Central memory CD4-positive, alpha-beta T cell (primary cell): ENCODE data around the gene SNAP91.
"Not testable (repeated sequence)": the region's sequence is repeated elsewhere in the genome, so short reads cannot be mapped to it uniquely, and the experiment has no call there.

Experiments
- DNase-seq: peaks from one replicate; pipeline ENCODE4 v3.0.0; 2022

SNAP91 gene

GRCh38 chr6:83629908-83630307, 79.0 kb downstream of the SNAP91 start:
- DNase-seq = not testable (repeated sequence)

DNA sequence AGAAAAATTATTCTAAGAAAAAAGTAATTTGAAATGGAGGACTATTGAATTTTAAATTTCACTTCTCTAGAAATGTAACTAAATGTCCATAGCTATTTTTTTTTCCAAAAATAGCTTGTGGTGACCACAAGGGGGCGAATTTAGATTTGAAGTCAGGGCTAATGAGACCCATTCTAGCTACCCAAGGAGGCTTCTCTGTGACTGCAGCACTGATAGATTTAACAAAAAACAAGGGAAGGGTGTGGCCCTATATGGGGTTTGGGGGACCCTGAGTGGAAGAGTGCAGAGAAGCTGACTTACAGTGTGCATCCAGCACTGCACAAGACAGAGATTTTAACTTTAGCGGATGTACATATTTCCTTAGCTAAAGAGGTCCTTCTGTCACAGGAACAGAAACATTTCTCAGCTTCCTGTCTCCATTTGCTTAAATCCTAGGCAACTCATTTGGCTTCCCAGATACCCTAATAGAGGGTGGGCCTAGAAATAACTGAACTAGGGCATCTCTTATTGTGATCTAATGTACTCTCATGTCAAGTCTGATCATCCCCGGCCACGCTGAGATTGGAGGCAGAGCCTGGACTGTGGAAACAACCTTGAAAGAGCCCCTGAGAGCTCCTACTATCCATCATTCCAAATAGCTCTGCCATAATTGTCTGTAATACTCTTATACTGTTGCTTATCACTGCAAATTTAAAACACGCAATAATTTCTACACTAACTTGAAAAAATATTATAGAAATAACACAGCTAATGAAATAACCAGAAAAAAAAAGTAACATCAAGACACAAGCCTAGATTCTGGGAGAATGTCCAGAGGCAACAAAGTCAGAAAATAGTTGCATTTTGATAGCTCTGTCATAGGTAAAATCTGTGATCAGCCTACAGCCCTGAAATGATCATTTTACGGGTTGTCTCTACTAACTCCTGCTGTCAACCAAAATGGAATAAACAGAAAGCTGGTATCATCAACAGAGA, 93.6 kb downstream of the SNAP91 start:
- no peak for DNase-seq

- DNase-seq = no peak
These were observed 95.5 kb downstream of the SNAP91 start for GRCh38 chr6:83613378-83613777.

- DNase-seq = no peak
These were observed 99.7 kb downstream of the SNAP91 start for GRCh38 chr6:83609248-83609647.

DNA sequence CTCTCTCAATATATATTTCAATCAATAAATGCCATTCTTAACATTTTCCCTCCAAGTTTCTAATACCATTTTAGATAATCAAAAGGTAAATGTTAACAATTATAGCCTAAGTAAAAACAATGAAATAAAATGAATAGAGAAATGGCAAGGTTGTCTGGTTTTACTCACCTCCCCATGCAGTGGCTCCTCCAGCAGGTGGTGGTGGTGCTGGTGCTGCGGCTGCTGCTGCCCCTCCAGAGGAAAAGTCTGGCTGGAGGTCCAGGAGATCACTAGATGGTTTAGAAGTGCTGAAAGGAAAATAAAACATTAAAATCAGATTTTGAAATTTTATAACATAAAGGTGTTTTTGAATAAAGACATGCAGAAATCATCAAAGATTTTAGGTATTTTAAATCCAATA, 103.4 kb downstream of the SNAP91 start:
- no peak for DNase-seq

DNA sequence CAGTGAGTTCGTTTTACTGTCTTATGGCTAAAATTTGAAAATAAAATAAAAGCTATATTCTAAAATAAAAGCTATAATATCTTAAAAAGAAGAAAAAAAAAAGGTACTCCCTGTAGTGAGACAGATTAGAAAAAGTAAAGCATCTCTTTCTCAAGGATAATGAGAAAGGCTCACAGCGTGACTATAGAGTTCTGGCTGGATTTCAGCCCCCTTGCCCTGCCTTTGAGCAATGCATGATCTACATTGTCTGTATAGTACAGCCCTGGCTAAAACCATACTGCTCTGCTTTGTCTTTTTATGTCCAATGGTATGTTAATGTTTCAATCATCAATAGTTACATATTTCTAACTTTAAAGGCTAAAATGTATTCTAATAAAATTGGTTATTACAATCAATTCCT, 105.3 kb downstream of the SNAP91 start:
- DNase-seq = no peak

DNA sequence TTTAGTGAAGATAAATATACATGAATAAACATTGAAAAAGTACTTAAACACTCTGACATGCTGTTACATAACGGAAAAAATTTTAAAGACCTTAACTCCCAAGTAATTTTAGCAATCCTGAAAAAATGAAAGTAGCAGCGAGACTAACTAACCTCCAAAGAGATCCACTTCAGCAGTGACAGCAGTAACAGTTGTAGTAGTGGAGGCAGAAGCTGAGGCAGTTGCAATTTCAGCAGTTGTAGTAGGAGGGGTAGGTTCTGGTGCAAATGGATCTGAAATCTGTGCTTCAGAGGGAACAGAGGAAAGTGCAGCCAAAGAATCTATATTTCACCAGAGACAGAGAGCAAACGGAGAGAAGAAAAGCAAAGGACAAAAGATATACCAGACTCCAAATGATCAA, 107.8 kb downstream of the SNAP91 start:
- DNase-seq = no peak

DNA sequence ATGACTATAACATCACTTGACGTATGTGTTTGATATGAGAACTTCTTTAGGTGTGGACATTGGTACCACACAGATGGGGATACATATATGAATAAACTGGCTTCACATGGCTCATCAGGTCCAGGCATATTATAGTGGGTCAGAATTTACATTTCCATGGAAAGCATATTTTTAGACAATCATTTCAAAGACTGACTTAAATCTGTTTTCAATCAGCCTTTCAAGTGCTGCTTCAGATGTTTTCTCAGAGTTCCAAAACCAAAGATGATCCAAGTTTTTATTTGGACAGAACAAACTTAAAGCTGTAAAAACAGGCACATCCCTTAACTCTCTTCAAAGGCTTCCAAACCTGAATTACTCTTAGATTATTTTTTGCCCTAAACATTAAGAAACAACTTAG, 108.4 kb downstream of the SNAP91 start:
- no peak for DNase-seq

- no peak for DNase-seq
These were observed 111.4 kb downstream of the SNAP91 start for GRCh38 chr6:83597511-83597910.

- DNase-seq = no peak
These were observed 111.8 kb downstream of the SNAP91 start for GRCh38 chr6:83597051-83597450.

GRCh38 chr6:83594941-83595340, 114.0 kb downstream of the SNAP91 start:
- DNase-seq = no peak

DNA sequence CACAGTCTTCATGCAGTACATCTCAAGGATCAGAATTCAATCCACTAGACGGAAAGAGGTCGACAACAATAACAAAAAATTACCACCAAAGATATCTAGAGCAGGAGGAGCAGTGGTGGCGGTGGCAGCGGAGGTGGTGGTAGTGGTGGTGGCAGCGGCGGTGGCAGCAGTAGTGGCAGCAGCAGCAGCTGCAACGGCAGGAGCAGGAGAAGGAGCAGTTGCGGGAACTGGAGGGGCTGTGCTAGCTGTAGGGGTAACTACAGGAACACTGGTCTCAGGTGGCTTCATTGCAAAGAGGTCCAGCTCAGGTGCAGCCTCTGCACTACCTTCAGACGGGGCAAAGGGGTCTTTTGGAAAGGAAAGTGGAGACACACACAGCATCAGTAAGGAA, 115.5 kb downstream of the SNAP91 start:
- no peak for DNase-seq

DNA sequence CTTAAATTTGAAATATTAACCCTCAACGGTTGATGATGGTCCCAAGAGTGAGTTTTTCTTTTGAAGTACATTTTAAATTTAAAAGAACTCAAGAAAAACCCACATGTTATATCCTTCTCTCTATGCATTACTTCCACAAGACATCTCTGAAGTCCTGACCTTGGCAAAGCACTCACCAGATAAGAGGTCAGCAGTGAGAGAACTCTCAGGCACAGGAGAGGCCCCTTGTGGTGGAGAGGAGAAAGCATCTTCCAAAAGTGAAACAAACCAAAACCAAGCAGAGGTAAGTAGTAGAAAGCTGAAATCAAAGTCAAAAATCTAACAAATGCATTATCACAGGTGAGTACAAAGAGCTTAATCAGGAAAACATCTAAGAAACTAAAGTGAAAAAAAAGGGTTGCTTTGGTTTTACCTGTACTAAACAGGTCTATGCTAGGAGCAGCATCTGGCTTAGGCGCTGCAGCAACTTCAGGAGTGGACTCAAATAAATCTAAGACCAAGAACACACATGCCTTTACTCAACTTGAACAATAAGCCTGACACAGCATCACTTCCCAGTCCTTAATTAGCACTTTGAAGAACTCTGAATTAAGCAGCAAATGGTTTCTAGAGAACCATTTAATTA, 116.0 kb downstream of the SNAP91 start:
- no peak for DNase-seq

- DNase-seq = no peak
These were observed 118.5 kb downstream of the SNAP91 start for GRCh38 chr6:83590416-83590815.

- DNase-seq = no peak
These were observed 119.8 kb downstream of the SNAP91 start for GRCh38 chr6:83589076-83589475.

GRCh38 chr6:83578057-83578456, 130.8 kb downstream of the SNAP91 start:
- DNase-seq = no peak

DNA sequence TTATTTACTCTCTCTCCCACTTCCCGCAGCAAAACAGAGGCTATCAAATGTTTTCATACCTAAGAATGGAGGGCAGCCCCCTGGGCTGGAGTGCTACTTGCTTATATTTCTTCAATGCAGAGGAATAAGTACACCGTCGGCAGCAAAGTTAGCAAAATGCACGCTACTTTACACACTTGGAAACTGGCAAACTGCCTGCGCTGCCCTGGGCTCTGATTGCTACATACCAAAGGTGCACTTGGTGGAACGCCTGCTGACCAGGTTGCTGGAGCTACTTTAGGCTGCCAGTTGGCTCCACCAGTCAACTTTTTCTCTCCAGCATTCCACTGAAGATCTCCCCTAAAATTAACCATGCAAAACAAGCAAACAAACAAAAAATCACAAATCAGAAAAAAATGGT, 134.1 kb downstream of the SNAP91 start:
- DNase-seq = no peak

- not testable (repeated sequence) for DNase-seq
These were observed 137.2 kb downstream of the SNAP91 start for GRCh38 chr6:83571663-83572185.

DNA sequence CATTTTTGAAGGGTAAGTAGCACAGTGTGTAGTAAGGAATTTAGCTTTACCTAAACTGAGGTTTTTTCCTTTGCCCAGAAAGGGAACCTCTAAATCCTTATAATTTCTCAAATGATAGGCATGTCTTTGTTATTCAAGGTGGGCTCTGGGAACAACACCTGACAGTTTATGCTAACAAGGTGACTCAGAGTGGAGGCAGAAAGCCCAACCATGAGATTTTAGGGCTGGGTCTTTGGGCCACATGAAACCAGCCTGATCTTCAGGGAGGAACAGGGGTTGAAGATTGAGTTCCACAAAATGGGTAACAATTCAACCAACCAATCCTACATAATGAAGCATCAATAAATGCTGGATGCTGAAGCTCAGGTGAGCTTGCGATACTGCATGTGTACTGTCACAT, 149.9 kb downstream of the SNAP91 start:
- DNase-seq = no peak

GRCh38 chr6:83556871-83557270, 152.0 kb downstream of the SNAP91 start:
- DNase-seq = no peak

DNA sequence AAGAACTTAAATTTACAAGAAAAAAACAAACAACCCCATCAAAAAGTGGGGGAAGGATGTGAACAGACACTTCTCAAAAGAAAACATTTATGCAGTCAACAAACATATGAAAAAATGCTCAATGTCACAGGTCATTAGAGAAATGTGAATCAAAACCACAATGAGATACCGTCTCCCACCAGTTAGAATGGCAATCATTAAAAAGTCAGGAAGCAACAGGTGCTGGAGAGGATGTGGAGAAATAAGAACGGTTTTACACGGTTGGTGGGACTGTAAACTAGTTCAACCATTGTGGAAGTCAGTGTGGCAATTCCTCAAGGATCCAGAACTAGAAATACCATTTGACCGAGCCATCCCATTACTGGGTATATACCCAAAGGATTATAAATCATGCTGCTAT, 157.2 kb downstream of the SNAP91 start:
- DNase-seq = not testable (repeated sequence)

DNA sequence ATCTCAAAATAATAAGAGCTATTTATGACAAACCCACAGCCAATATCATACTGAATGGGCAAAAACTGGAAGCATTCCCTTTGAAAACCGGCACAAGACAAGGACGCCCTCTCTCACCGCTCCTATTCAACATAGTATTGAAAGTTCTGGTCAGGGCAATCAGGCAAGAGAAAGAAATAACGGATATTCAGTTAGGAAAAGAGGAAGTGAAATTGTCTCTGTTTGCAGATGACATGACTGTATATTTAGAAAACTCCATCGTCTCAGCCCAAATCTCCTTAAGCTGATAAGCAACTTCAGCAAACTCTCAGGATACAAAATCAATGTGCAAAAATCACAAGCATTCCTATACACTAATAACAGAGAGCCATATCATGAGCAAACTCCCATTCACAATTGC, 158.4 kb downstream of the SNAP91 start:
- not testable (repeated sequence) for DNase-seq

DNA sequence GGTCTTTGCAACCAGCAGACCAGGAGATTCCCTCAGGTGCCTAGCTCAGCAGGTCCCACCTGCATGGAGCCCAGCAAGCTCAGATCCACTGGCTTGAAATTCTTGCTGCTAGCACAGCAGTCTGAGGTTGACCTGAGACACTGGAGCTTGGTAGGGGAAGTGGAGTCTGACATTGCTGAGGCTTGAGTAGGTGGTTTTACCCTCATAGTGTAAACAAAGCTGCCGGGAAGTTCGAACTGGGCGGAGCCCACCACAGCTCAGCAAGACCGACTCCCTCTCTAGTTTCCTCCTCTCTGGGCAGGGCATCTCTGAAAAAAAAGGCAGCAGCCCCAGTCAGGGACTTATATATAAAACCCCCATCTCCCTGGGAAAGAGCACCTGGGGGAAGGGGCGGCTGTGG, 162.3 kb downstream of the SNAP91 start:
- no peak for DNase-seq

GRCh38 chr6:83539678-83540077, 169.2 kb downstream of the SNAP91 start:
- DNase-seq = no peak
